SK-N-SH (cell line): ENCODE data around the gene CD300LF. TPM values are rescaled to one million over a fixed set of nuclear protein-coding genes. Genes with fewer than 3 reads are reported as not detected.

Source experiments
- CTCF ChIA-PET: fragments of 300-600, 350-600 bp; formaldehyde crosslinking; extraction: SDS; loops from one replicate; lab custom pipeline; 2021; lab: Yijun Ruan, JAX
- POLR2A ChIA-PET: fragments of 350-600 bp; sonication (Branson Sonifier 250); formaldehyde crosslinking; extraction: SDS; loops from one replicate; lab custom pipeline; 2020; ENCODE audit warnings: antibody characterized with exemption, inconsistent platforms; lab: Yijun Ruan, JAX
- DNase-seq: peaks from one replicate; pipeline ENCODE4 v3.0.0; 2012
- H2AFZ ChIP-seq: fragments of 200-600 bp; sonication (generic); 2 replicates; pipeline ENCODE4 v1.8.1; 2016; ENCODE audit warnings: antibody characterized with exemption, mild to moderate bottlenecking, low read depth
- H3F3A ChIP-seq: fragments of 200-600 bp; sonication (generic); replicated peaks from 2 replicates; pipeline ENCODE3; 2016; ENCODE audit warnings: antibody characterized with exemption, mild to moderate bottlenecking; ENCODE audit not compliant: insufficient read depth
- H3K27ac ChIP-seq, 2 experiments: fragments of 200-500 bp in 1 of 2; fragments of 200-600 bp in 1 of 2; sonication (Bioruptor generic) in 1 of 2; sonication (generic), shearing (Covaris generic) in 1 of 2; 2 replicates each; pipeline versions ENCODE4 v1.5.1 to v1.6.1; 2014 to 2016; ENCODE audit warnings: low read depth in 2 of 2, inconsistent platforms in 1 of 2, low read length in 1 of 2, mild to moderate bottlenecking in 1 of 2, mixed read lengths in 1 of 2
- H3K27me3 ChIP-seq: fragments of 200-600 bp; sonication (generic), shearing (Covaris generic); 2 replicates; pipeline ENCODE4 v1.6.1; 2016; ENCODE audit warnings: mixed run types; ENCODE audit not compliant: insufficient read depth
- H3K36me3 ChIP-seq, 2 experiments: fragments of 200-500 bp in 1 of 2; fragments of 200-600 bp in 1 of 2; sonication (Bioruptor generic) in 1 of 2; sonication (generic) in 1 of 2; replicated peaks in 1 of 2; 2 replicates each; pipeline versions ENCODE3 to v1.5.1; 2014 to 2016; ENCODE audit warnings: low read length in 1 of 2, mild to moderate bottlenecking in 1 of 2; ENCODE audit not compliant: insufficient read depth in 2 of 2, control insufficient read depth in 1 of 2
- H3K4me1 ChIP-seq, 2 experiments: fragments of 200-500 bp in 1 of 2; fragments of 200-600 bp in 1 of 2; sonication (Bioruptor generic) in 1 of 2; sonication (generic), shearing (Covaris generic) in 1 of 2; 2 replicates each; pipeline versions ENCODE4 v1.5.1 to v1.6.1; 2014 to 2016; ENCODE audit warnings: low read depth in 1 of 2, low read length in 1 of 2, mixed run types in 1 of 2; ENCODE audit not compliant: insufficient read depth in 2 of 2, control insufficient read depth in 1 of 2
- H3K4me2 ChIP-seq: fragments of 200-600 bp; sonication (generic), shearing (Covaris generic); 2 replicates; pipeline ENCODE4 v1.6.1; 2017; ENCODE audit warnings: mixed run types
- H3K4me3 ChIP-seq, 2 experiments: fragments of 200-500 bp in 1 of 2; fragments of 200-600 bp in 1 of 2; sonication (Bioruptor generic) in 1 of 2; sonication (generic), shearing (Covaris generic) in 1 of 2; 2 replicates each; pipeline versions ENCODE4 v1.5.1 to v1.8.1; 2014 to 2016; ENCODE audit warnings: low read depth in 2 of 2, inconsistent platforms in 1 of 2, low read length in 1 of 2, mild to moderate bottlenecking in 1 of 2, mixed read lengths in 1 of 2, moderate library complexity in 1 of 2
- H3K79me2 ChIP-seq: fragments of 200-600 bp; sonication (generic); 2 replicates; pipeline ENCODE4 v1.8.1; 2017; ENCODE audit warnings: mild to moderate bottlenecking; ENCODE audit not compliant: insufficient read depth
- H3K9ac ChIP-seq: fragments of 200-600 bp; sonication (generic); 2 replicates; pipeline ENCODE4 v1.6.1; 2017; ENCODE audit warnings: mixed run types
- H3K9me2 ChIP-seq: fragments of 200-600 bp; sonication (generic); 2 replicates; pipeline ENCODE4 v1.6.1; 2017; ENCODE audit warnings: mixed run types
- H3K9me3 ChIP-seq: fragments of 200-600 bp; sonication (generic); 2 replicates; pipeline ENCODE4 v1.6.1; 2017; ENCODE audit warnings: mixed run types, mild to moderate bottlenecking, moderate library complexity
- H4K20me1 ChIP-seq: fragments of 200-600 bp; sonication (generic); 2 replicates; pipeline ENCODE4 v1.6.1; 2017; ENCODE audit warnings: mild to moderate bottlenecking, mixed run types; ENCODE audit not compliant: insufficient read depth
- CHD2 ChIP-seq: fragments of 150-350 bp; IDR thresholded peaks from 2 replicates; pipeline ENCODE4 v1.6.1; 2018; ENCODE audit warnings: low read length; ENCODE audit not compliant: partially characterized antibody
- EP300 ChIP-seq, 2 experiments: IDR thresholded peaks; 2 replicates each; pipeline versions ENCODE4 v1.4.0 to v1.6.1; 2012; ENCODE audit warnings: borderline replicate concordance in 1 of 2, low read depth in 1 of 2, low read length in 1 of 2
- EZH2phosphoT487 ChIP-seq: fragments of 200-600 bp; sonication (generic); IDR thresholded peaks from 2 replicates; pipeline ENCODE4 v1.6.1; 2017; ENCODE audit warnings: low read depth, mixed run types, mild to moderate bottlenecking, antibody characterized with exemption, moderate library complexity, borderline replicate concordance
- FOXJ3 ChIP-seq: sonication (generic); formaldehyde crosslinking; IDR thresholded peaks from 2 replicates; pipeline ENCODE4 v1.5.1; 2020; ENCODE audit warnings: mild to moderate bottlenecking, missing genetic modification reagents
- GABPA ChIP-seq: IDR thresholded peaks from 2 replicates; pipeline ENCODE4 v1.4.0; 2012; ENCODE audit warnings: low read depth, mild to moderate bottlenecking
- MEF2A ChIP-seq: IDR thresholded peaks from 2 replicates; pipeline ENCODE4 v1.4.0; 2012; ENCODE audit warnings: low read depth, borderline replicate concordance
- MXI1 ChIP-seq: IDR thresholded peaks from 2 replicates; pipeline ENCODE4 v1.6.1; 2012; ENCODE audit warnings: mild to moderate bottlenecking, low read depth, low read length, improper control_type of control experiment
- RCOR1 ChIP-seq: fragments of 150-350 bp; IDR thresholded peaks from 2 replicates; pipeline ENCODE4 v1.6.1; 2017; ENCODE audit warnings: antibody characterized with exemption, low read length
- RFX5 ChIP-seq: IDR thresholded peaks from 2 replicates; pipeline ENCODE4 v1.6.1; 2012; ENCODE audit warnings: mild to moderate bottlenecking, improper control_type of control experiment, low read length
- SIN3A ChIP-seq: IDR thresholded peaks from 2 replicates; pipeline ENCODE4 v1.6.1; 2012; ENCODE audit warnings: low read depth, mild to moderate bottlenecking, low read length, moderate library complexity, borderline replicate concordance
- WGBS: methylation state at CpG from one replicate; pipeline ENCODE4 v1.1.6; 2017; ENCODE audit warnings: low lambda C conversion rate; 5-methylcytosine and 5-hydroxymethylcytosine counted together
- polyA plus RNA-seq, 3 experiments: library from polyadenylated mRNA; depleted of rRNA; stranded (reverse); fragments of >200 nt; gene quantifications; 2 replicates each; pipeline ENCODE4 v1.2.3, GENCODE V29; 2012
- TF ChIP-seq, protein P1 (sequence below): fragments of 150-350 bp; IDR thresholded peaks from 2 replicates; pipeline ENCODE4 v1.6.1; 2016; ENCODE audit warnings: mild to moderate bottlenecking, low read depth, low read length
- TF ChIP-seq, protein P2 (sequence below): IDR thresholded peaks from 2 replicates; pipeline ENCODE4 v1.4.0; 2012; ENCODE audit warnings: low read depth, borderline replicate concordance
- TF ChIP-seq, protein P3 (sequence below): IDR thresholded peaks from 2 replicates; pipeline ENCODE4; 2012
- TF ChIP-seq, protein P4 (sequence below): IDR thresholded peaks from 2 replicates; pipeline ENCODE4 v1.4.0; 2012; ENCODE audit warnings: low read depth, borderline replicate concordance
- TF ChIP-seq, protein P5 (sequence below): fragments of 150-350 bp; IDR thresholded peaks from 2 replicates; pipeline ENCODE4 v1.6.1; 2017; ENCODE audit warnings: antibody characterized with exemption, low read length, low read depth, borderline replicate concordance

Gene CD300LF
- polyA plus RNA-seq, 1 of the 3 experiments (the other 2 are of a cell fraction) = not detected

DNA sequence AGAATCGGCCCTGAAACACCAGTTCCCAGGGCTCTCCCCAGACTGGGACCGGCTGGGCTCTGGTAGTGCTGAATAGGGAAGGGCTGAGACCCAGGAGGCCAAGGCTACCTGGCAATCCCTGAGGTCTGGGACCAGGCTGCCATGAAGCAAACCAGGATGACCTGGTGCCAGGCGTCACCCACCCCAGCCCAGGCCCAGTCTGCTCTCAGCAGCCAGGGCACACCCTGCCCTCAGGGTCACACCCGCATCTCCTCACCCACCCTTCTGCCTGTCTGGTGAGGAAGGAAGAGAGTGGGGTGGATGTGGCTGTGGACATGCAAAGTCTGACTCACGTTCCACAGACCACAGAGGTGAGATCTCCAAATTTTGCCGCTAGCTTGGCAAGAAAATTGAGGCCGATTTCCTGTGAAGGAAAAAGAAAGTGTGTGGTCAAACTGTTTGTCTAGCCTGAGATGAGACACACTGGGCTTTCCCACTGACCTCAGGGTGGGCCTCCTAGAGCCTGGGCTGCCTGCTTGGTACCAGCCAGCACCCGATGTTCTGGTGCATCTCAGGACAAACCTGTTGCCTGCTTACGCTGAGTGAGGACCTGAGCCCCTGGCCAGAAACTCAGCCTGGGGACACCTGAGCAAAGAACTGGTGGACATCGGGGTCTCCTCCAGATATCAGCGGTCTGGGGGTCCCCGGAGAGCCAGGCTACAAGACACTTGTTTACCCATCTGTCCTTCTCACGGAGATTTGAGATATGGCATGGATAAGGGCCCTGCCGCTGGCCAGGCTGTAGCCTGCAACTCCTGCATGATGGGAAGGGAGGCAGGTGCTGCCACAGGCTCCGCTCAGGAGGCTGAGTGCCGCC is 18.0 kb upstream of the CD300LF start:
- POLR2A ChIA-PET = no interaction called here

More for the DNA sequence above, 18.0 kb upstream of the CD300LF start:
- DNase-seq = no peak
- CTCF ChIA-PET = interaction anchor here (0.7 to 2.4 kb wide), 2 partner anchors 74 to 164 kb away, joined by 4 to 10 read pairs; no protein-coding TSS in a partner anchor
- Histone ChIP-seq H3K27me3 (peaks cover 18% of the 10 kb centered on the region), H3K27ac (no peak overlapping the region), H3K4me3 (no peak overlapping the region), H3K4me1 (no peaks in the 10 kb centered on the region), H3K9me2 (no peaks in the 10 kb centered on the region), H3K4me2 (no peak overlapping the region), H4K20me1 (no peaks in the 10 kb centered on the region), H3K36me3 (no peaks in the 10 kb centered on the region), H3K79me2 (no peaks in the 10 kb centered on the region), H3K9me3 (no peaks in the 10 kb centered on the region), H3F3A (peaks cover 12% of the 10 kb centered on the region), H2AFZ (no peak overlapping the region), H3K9ac (no peak overlapping the region)
- WGBS = 31% methylated on average over 15 of the region's 16 CpGs
- TF ChIP-seq MXI1 = no peak
- TF ChIP-seq, protein P1, sequence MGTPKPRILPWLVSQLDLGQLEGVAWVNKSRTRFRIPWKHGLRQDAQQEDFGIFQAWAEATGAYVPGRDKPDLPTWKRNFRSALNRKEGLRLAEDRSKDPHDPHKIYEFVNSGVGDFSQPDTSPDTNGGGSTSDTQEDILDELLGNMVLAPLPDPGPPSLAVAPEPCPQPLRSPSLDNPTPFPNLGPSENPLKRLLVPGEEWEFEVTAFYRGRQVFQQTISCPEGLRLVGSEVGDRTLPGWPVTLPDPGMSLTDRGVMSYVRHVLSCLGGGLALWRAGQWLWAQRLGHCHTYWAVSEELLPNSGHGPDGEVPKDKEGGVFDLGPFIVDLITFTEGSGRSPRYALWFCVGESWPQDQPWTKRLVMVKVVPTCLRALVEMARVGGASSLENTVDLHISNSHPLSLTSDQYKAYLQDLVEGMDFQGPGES = no peak
- TF ChIP-seq, protein P2, sequence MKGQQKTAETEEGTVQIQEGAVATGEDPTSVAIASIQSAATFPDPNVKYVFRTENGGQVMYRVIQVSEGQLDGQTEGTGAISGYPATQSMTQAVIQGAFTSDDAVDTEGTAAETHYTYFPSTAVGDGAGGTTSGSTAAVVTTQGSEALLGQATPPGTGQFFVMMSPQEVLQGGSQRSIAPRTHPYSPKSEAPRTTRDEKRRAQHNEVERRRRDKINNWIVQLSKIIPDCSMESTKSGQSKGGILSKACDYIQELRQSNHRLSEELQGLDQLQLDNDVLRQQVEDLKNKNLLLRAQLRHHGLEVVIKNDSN = no peak
- TF ChIP-seq, protein P3, sequence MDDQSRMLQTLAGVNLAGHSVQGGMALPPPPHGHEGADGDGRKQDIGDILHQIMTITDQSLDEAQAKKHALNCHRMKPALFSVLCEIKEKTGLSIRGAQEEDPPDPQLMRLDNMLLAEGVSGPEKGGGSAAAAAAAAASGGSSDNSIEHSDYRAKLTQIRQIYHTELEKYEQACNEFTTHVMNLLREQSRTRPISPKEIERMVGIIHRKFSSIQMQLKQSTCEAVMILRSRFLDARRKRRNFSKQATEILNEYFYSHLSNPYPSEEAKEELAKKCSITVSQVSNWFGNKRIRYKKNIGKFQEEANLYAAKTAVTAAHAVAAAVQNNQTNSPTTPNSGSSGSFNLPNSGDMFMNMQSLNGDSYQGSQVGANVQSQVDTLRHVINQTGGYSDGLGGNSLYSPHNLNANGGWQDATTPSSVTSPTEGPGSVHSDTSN = no peak
- no peak for TF ChIP-seq CHD2
- TF ChIP-seq SIN3A = no peak
- TF ChIP-seq, protein P4, sequence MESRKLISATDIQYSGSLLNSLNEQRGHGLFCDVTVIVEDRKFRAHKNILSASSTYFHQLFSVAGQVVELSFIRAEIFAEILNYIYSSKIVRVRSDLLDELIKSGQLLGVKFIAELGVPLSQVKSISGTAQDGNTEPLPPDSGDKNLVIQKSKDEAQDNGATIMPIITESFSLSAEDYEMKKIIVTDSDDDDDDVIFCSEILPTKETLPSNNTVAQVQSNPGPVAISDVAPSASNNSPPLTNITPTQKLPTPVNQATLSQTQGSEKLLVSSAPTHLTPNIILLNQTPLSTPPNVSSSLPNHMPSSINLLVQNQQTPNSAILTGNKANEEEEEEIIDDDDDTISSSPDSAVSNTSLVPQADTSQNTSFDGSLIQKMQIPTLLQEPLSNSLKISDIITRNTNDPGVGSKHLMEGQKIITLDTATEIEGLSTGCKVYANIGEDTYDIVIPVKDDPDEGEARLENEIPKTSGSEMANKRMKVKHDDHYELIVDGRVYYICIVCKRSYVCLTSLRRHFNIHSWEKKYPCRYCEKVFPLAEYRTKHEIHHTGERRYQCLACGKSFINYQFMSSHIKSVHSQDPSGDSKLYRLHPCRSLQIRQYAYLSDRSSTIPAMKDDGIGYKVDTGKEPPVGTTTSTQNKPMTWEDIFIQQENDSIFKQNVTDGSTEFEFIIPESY = no peak
- TF ChIP-seq RCOR1 = no peak
- TF ChIP-seq GABPA = no peak
- TF ChIP-seq FOXJ3 (CRISPR knock-in tag) = no peak
- TF ChIP-seq, protein P5, sequence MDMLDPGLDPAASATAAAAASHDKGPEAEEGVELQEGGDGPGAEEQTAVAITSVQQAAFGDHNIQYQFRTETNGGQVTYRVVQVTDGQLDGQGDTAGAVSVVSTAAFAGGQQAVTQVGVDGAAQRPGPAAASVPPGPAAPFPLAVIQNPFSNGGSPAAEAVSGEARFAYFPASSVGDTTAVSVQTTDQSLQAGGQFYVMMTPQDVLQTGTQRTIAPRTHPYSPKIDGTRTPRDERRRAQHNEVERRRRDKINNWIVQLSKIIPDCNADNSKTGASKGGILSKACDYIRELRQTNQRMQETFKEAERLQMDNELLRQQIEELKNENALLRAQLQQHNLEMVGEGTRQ = no peak
- no peak for TF ChIP-seq EZH2phosphoT487
- TF ChIP-seq RFX5 = no peak
- TF ChIP-seq EP300 (IDR thresholded peaks at IDR 0.05; ENCODE audit: borderline replicate concordance in 1 of 2, low read depth in 1 of 2, low read length in 1 of 2) = no peak
- TF ChIP-seq MEF2A = no peak
